K562 (cell line): ENCODE measurements around the gene SLC12A1. TPM values are rescaled to one million over a fixed set of nuclear protein-coding genes. Genes with fewer than 3 reads are reported as not detected.

Experiments
- ATAC-seq: fragments of 200-7000 bp; cut with Tn5 transposase; 3 replicates; pipeline ENCODE4 v1.9.1; 2020; ENCODE audit warnings: moderate library complexity
- BruUV-seq: library from RNA; stranded (reverse); fragments of 400-500 nt; replicated peaks from 2 replicates; lab custom pipeline; 2021; lab: Mats Ljungman, UMichigan
- CTCF ChIA-PET: fragments of 300-600 bp; formaldehyde crosslinking; extraction: SDS; loops from one replicate; lab custom pipeline; 2021; ENCODE audit warnings: low intra/inter-chr PET ratio; lab: Yijun Ruan, JAX
- POLR2A ChIA-PET: fragments of 300-600, 350-650 bp; sonication (Branson Sonifier 250); formaldehyde crosslinking; extraction: SDS; loops from one replicate; lab custom pipeline; 2021; ENCODE audit warnings: antibody characterized with exemption, inconsistent platforms; lab: Yijun Ruan, JAX
- DNase-seq, 4 experiments: peaks; one replicate each; pipeline versions ENCODE4 v3.0.0 to v3.0.0-alpha.2; 2011 to 2018; ENCODE audit warnings: low spot score in 3 of 4, mixed read lengths in 3 of 4; ENCODE audit errors: extremely low read depth in 1 of 4
- FAIRE-seq: peaks from 2 replicates; lab custom pipeline; 2011; peaks lifted over from hg19 to GRCh38; lab: Jason Lieb, UNC
- H2AFZ ChIP-seq: 2 replicates; pipeline ENCODE4 v1.6.0; 2011; ENCODE audit warnings: low read depth, low read length, control low read depth, inconsistent platforms
- H3K27ac ChIP-seq: fragments of 200-600 bp; 3 replicates; pipeline ENCODE4 v1.8.0; 2011; ENCODE audit warnings: low read depth, mild to moderate bottlenecking, control low read depth, inconsistent platforms, low read length, moderate library complexity, mixed read lengths; ENCODE audit errors: extremely low read depth
- H3K27me3 ChIP-seq, 2 experiments: fragments of 300-600 bp in 1 of 2; 2 replicates in 1 of 2; 3 replicates in 1 of 2; pipeline versions ENCODE4 v1.6.0 to v1.8.0; 2011; ENCODE audit warnings: inconsistent platforms in 2 of 2, low read length in 2 of 2, mild to moderate bottlenecking in 1 of 2, mixed read lengths in 1 of 2, moderate library complexity in 1 of 2; ENCODE audit not compliant: control insufficient read depth in 2 of 2, insufficient read depth in 2 of 2
- H3K36me3 ChIP-seq: fragments of 300-600 bp; 3 replicates; pipeline ENCODE4 v1.8.0; 2011; ENCODE audit warnings: mild to moderate bottlenecking, low read length, inconsistent platforms; ENCODE audit not compliant: control insufficient read depth, insufficient read depth
- H3K4me1 ChIP-seq, 2 experiments: fragments of 200-600 bp in 1 of 2; replicated peaks in 1 of 2; 2 replicates in 1 of 2; 3 replicates in 1 of 2; pipeline versions ENCODE4 v1.5.1 to v1.8.0; 2011; ENCODE audit warnings: inconsistent platforms in 2 of 2, low read length in 2 of 2, mild to moderate bottlenecking in 1 of 2, mixed read lengths in 1 of 2, moderate library complexity in 1 of 2; ENCODE audit not compliant: control insufficient read depth in 2 of 2, insufficient read depth in 2 of 2
- H3K4me2 ChIP-seq: 2 replicates; pipeline ENCODE4 v1.6.1; 2011; ENCODE audit warnings: low read length, control low read depth, inconsistent platforms, mixed read lengths; ENCODE audit not compliant: insufficient read depth
- H3K4me3 ChIP-seq: fragments of 200-600 bp; sonication (generic), shearing (Covaris generic); 2 replicates; pipeline ENCODE4 v1.5.1; 2016; ENCODE audit warnings: control low read depth, inconsistent platforms
- H3K79me2 ChIP-seq: fragments of 200-600 bp; 3 replicates; pipeline ENCODE4 v1.8.0; 2011; ENCODE audit warnings: low read length, inconsistent platforms; ENCODE audit not compliant: control insufficient read depth, insufficient read depth
- H3K9ac ChIP-seq, 2 experiments: 2 replicates each; pipeline versions ENCODE4 v1.6.0 to v1.6.1; 2011; ENCODE audit warnings: low read depth in 2 of 2, low read length in 2 of 2, control low read depth in 1 of 2, inconsistent platforms in 1 of 2, mild to moderate bottlenecking in 1 of 2, mixed read lengths in 1 of 2; ENCODE audit not compliant: insufficient read depth in 1 of 2
- H3K9me1 ChIP-seq: one replicate; pipeline ENCODE4 v1.6.0; 2011; ENCODE audit warnings: inconsistent platforms, mild to moderate bottlenecking, low read length, moderate library complexity; ENCODE audit not compliant: control insufficient read depth, insufficient read depth
- H3K9me3 ChIP-seq: replicated peaks from 2 replicates; pipeline ENCODE4 v1.5.1; 2011; ENCODE audit warnings: low read depth, low read length, inconsistent platforms; ENCODE audit not compliant: control insufficient read depth, insufficient read depth
- H4K20me1 ChIP-seq: replicated peaks from 2 replicates; pipeline ENCODE4 v1.6.1; 2011; ENCODE audit warnings: low read length, inconsistent platforms, mixed read lengths; ENCODE audit not compliant: control insufficient read depth, insufficient read depth
- CBX2 ChIP-seq: fragments of 200-600 bp; sonication (generic); IDR thresholded peaks from one replicate; pipeline ENCODE4 v1.6.1; 2012; ENCODE audit warnings: mild to moderate bottlenecking, low read length, inconsistent platforms; ENCODE audit not compliant: insufficient read depth, poor library complexity, severe bottlenecking
- CEBPB ChIP-seq: fragments of 450-650 bp; IDR thresholded peaks from 2 replicates; pipeline ENCODE4 v1.6.1; 2016; ENCODE audit warnings: missing genetic modification characterization, missing compliant biosample characterization
- HNRNPK ChIP-seq: fragments of 200-400 bp; formaldehyde crosslinking; IDR thresholded peaks from one replicate; pipeline ENCODE4 v1.6.1; 2018; ENCODE audit warnings: mild to moderate bottlenecking, low read depth, low read length; ENCODE audit not compliant: poor library complexity, severe bottlenecking
- MNT ChIP-seq, 2 experiments: fragments of 450-650 bp; conservative IDR thresholded peaks; 2 replicates each; pipeline ENCODE4 v1.6.1; 2017; ENCODE audit warnings: mild to moderate bottlenecking in 2 of 2, moderate library complexity in 2 of 2
- NR3C1 ChIP-seq: sonication (generic); formaldehyde crosslinking; IDR thresholded peaks from 2 replicates; pipeline ENCODE4 v1.8.1; 2022; ENCODE audit warnings: missing genetic modification reagents
- PHB2 ChIP-seq: fragments of 450-650 bp; IDR thresholded peaks from 2 replicates; pipeline ENCODE4 v1.6.1; 2017; ENCODE audit warnings: low read depth
- PREB ChIP-seq: sonication (generic); formaldehyde crosslinking; IDR thresholded peaks from 2 replicates; pipeline ENCODE4 v1.8.1; 2023; ENCODE audit warnings: mild to moderate bottlenecking, missing genetic modification reagents
- RBM22 ChIP-seq: fragments of 200-400 bp; formaldehyde crosslinking; IDR thresholded peaks from 2 replicates; pipeline ENCODE4 v1.6.1; 2018; ENCODE audit warnings: low read length, low read depth; ENCODE audit not compliant: poor library complexity, severe bottlenecking
- REST ChIP-seq, 2 experiments: fragments of 450-650 bp; formaldehyde crosslinking in 1 of 2; IDR thresholded peaks; 2 replicates each; pipeline versions ENCODE4 v1.4.0 to v1.6.1; 2014 to 2020; ENCODE audit warnings: mild to moderate bottlenecking in 2 of 2, borderline replicate concordance in 1 of 2, low read depth in 1 of 2
- TCF7L2 ChIP-seq: fragments of 150-350 bp; IDR thresholded peaks from 2 replicates; pipeline ENCODE4 v1.6.1; 2016; ENCODE audit warnings: low read depth, mild to moderate bottlenecking, low read length, moderate library complexity
- ZKSCAN3 ChIP-seq: fragments of 250-450 bp; sonication (Bioruptor Pico); IDR thresholded peaks from 2 replicates; pipeline ENCODE4 v1.4.0; 2020
- ZNF780A ChIP-seq: fragments of 250-450 bp; sonication (Bioruptor Pico); IDR thresholded peaks from 2 replicates; pipeline ENCODE4 v1.5.0; 2021; ENCODE audit warnings: mild to moderate bottlenecking
- WGBS: fragments of 100-300 bp; shearing (Covaris generic); methylation state at CpG from one replicate; pipeline ENCODE4 v1.1.6; 2016; ENCODE audit warnings: low coverage, mixed read lengths; ENCODE audit not compliant: insufficient coverage; ENCODE audit errors: missing lambda C conversion rate; 5-methylcytosine and 5-hydroxymethylcytosine counted together
- in situ Hi-C: fragments of 300-500 bp; cut with MboI; formaldehyde crosslinking; loops from 4 replicates; pipeline ENCODE4 v1.15.0; 2018; ENCODE audit warnings: inconsistent platforms, mixed read lengths
- intact Hi-C: fragments of 100-400 bp; cut with micrococcal nuclease; formaldehyde crosslinking; loops from 2 replicates; pipeline ENCODE4 v1.14.2; 2022
- polyA plus RNA-seq, 8 experiments: library from polyadenylated mRNA; depleted of rRNA in 4 of 8; stranded (reverse) in 5 of 8; unstranded in 3 of 8; fragments of >200 nt; fragmentation: Nextera tagmentation in 2 of 8; fragmentation: Illumina TruSeq in 1 of 8; extraction: Ambion mirVana in 2 of 8; extraction: Trizol in 1 of 8; gene quantifications; 2 replicates each; pipeline versions ENCODE4 v1.2.1 to v1.2.3, GENCODE V29; 2011 to 2014; ENCODE audit warnings: inconsistent platforms in 1 of 8, missing spikeins in 1 of 8
- total RNA-seq, 7 experiments: library from RNA; depleted of rRNA in 6 of 7; stranded (reverse); fragments of >200 nt in 6 of 7; fragmentation: Illumina TruSeq in 2 of 7; extraction: Trizol in 2 of 7; gene quantifications; 2 replicates each; pipeline versions ENCODE4 v1.2.1 to v1.2.3, GENCODE V29; 2011 to 2021; ENCODE audit warnings: low replicate concordance in 1 of 7

Gene SLC12A1
- total and polyA plus RNA-seq, 9 of the 15 experiments (the other 6 are each of a cell fraction or from before 2014, with no cell fraction given) = not detected

GRCh38 chr15:48300038-48300437 lies 93.9 kb downstream of the SLC12A1 start:
- Histone ChIP-seq H3K4me2 (no peak overlapping the region), H2AFZ (no peak overlapping the region), H3K9me1 (no peaks in the 10 kb centered on the region), H3K36me3 (no peaks in the 10 kb centered on the region), H3K79me2 (no peaks in the 10 kb centered on the region), H3K4me3 (no peak overlapping the region), H3K9ac (no peak overlapping the region), H3K9me3 (no peaks in the 10 kb centered on the region), H3K27ac (no peak overlapping the region), H3K4me1 (no peaks in the 10 kb centered on the region), H3K27me3 (peaks cover 2 to 4% of the 10 kb centered on the region in 2 experiments; a peak in 3 of 5 replicates), H4K20me1 (no peaks in the 10 kb centered on the region)
- FAIRE-seq (no peak), ATAC-seq (no peak), DNase-seq (no peak)
- intact Hi-C loops (no loop called here), in situ Hi-C loops (no loop called here)
- WGBS = 2% methylated on average over 5 of the region's 5 CpGs
- no TSS peak for BruUV-seq
- POLR2A ChIA-PET = interaction anchor here (0.5 kb wide), 1 partner anchor 1002 kb away, joined by 3 read pairs; no protein-coding TSS in a partner anchor
- CTCF ChIA-PET = no interaction called here
- TF ChIP-seq PHB2 = no peak
- no peak for TF ChIP-seq CBX2
- no peak for TF ChIP-seq ZKSCAN3 (CRISPR knock-in tag)
- no peak for TF ChIP-seq RBM22
- no peak for TF ChIP-seq ZNF780A (CRISPR knock-in tag)
- no peak for TF ChIP-seq MNT (conservative IDR thresholded peaks at IDR 0.05)
- TF ChIP-seq REST (IDR thresholded peaks at IDR 0.05; ENCODE audit: borderline replicate concordance) = no peak
- TF ChIP-seq REST (CRISPR knock-in tag; IDR thresholded peaks at IDR 0.05; ENCODE audit: low read depth) = no peak
- no peak for TF ChIP-seq PREB (CRISPR knock-in tag)
- TF ChIP-seq CEBPB (tag) = no peak
- TF ChIP-seq HNRNPK = no peak
- no peak for TF ChIP-seq NR3C1 (CRISPR knock-in tag)
- TF ChIP-seq TCF7L2 = no peak
